Endothelial cell of umbilical vein (primary cell): Measurements from ENCODE around the gene PRKG1. TPM values are rescaled to one million over a fixed set of nuclear protein-coding genes. Genes with fewer than 3 reads are reported as not detected.

Source experiments
- BruUV-seq: library from RNA; stranded (reverse); fragments of 400-500 nt; replicated peaks from 2 replicates; lab custom pipeline; 2021; lab: Mats Ljungman, UMichigan
- CTCF ChIA-PET: fragments of 300-600, 350-600 bp; sonication (Branson Sonifier 250); formaldehyde crosslinking; loops from one replicate; lab custom pipeline; 2021; ENCODE audit warnings: antibody characterized with exemption, inconsistent platforms; lab: Charles Lee
- POLR2A ChIA-PET: fragments of 300-600, 350-600 bp; sonication (Branson Sonifier 250); formaldehyde crosslinking; loops from one replicate; lab custom pipeline; 2021; ENCODE audit warnings: antibody characterized with exemption, inconsistent platforms; lab: Charles Lee
- DNase-seq: peaks from one replicate; pipeline ENCODE4 v3.0.0-alpha.2; 2011; ENCODE audit warnings: low read depth, low spot score
- FAIRE-seq: peaks from 2 replicates; lab custom pipeline; 2011; peaks lifted over from hg19 to GRCh38; lab: Jason Lieb, UNC
- H2AFZ ChIP-seq: 2 replicates; pipeline ENCODE4 v1.6.0; 2012; ENCODE audit warnings: low read depth, low read length, control low read depth, inconsistent platforms
- H3K27ac ChIP-seq: 2 replicates; pipeline ENCODE4 v1.5.1; 2011; ENCODE audit warnings: low read depth, mild to moderate bottlenecking, control low read depth, low read length, moderate library complexity; ENCODE audit not compliant: insufficient read depth
- H3K27me3 ChIP-seq, 2 experiments: 2 replicates each; pipeline versions ENCODE4 v1.6.0 to v1.6.1; 2011; ENCODE audit warnings: low read length in 2 of 2, mixed read lengths in 1 of 2; ENCODE audit not compliant: control insufficient read depth in 2 of 2, insufficient read depth in 2 of 2
- H3K36me3 ChIP-seq, 2 experiments: 2 replicates in 1 of 2; 3 replicates in 1 of 2; pipeline ENCODE4 v1.5.1; 2011; ENCODE audit warnings: low read length in 2 of 2, mild to moderate bottlenecking in 1 of 2, moderate library complexity in 1 of 2; ENCODE audit not compliant: control insufficient read depth in 2 of 2, insufficient read depth in 2 of 2; ENCODE audit errors: extremely low read depth in 1 of 2
- H3K4me1 ChIP-seq: 3 replicates; pipeline ENCODE4 v1.5.1; 2011; ENCODE audit warnings: mild to moderate bottlenecking, low read length; ENCODE audit not compliant: control insufficient read depth, insufficient read depth; ENCODE audit errors: extremely low read depth
- H3K4me2 ChIP-seq: 2 replicates; pipeline ENCODE4 v1.6.1; 2011; ENCODE audit warnings: low read length, control low read depth, mixed read lengths; ENCODE audit not compliant: insufficient read depth
- H3K4me3 ChIP-seq, 3 experiments: fragments of 200-600 bp in 1 of 3; sonication (generic), shearing (Covaris generic) in 1 of 3; replicated peaks in 1 of 3; 2 replicates each; pipeline ENCODE4 v1.5.1; 2011 to 2016; ENCODE audit warnings: control low read depth in 3 of 3, low read length in 3 of 3, mild to moderate bottlenecking in 2 of 3, inconsistent platforms in 1 of 3, low read depth in 1 of 3, moderate library complexity in 1 of 3; ENCODE audit not compliant: insufficient read depth in 1 of 3
- H3K79me2 ChIP-seq: 2 replicates; pipeline ENCODE4 v1.6.0; 2012; ENCODE audit warnings: low read length, inconsistent platforms; ENCODE audit not compliant: control insufficient read depth, insufficient read depth
- H3K9ac ChIP-seq: replicated peaks from 2 replicates; pipeline ENCODE3; 2011; ENCODE audit warnings: low read length, control low read depth; ENCODE audit not compliant: insufficient read depth; ENCODE audit errors: extremely low read depth
- H3K9me1 ChIP-seq: replicated peaks from 3 replicates; pipeline ENCODE4 v1.6.0; 2011; ENCODE audit warnings: mild to moderate bottlenecking, low read length; ENCODE audit not compliant: control insufficient read depth, insufficient read depth; ENCODE audit errors: extremely low read depth
- H3K9me3 ChIP-seq: replicated peaks from 2 replicates; pipeline ENCODE4 v1.5.1; 2012; ENCODE audit warnings: low read length, inconsistent platforms; ENCODE audit not compliant: control insufficient read depth, insufficient read depth
- H4K20me1 ChIP-seq: replicated peaks from 2 replicates; pipeline ENCODE3; 2011; ENCODE audit warnings: mild to moderate bottlenecking, low read length; ENCODE audit not compliant: control insufficient read depth, insufficient read depth; ENCODE audit errors: extremely low read depth
- EZH2 ChIP-seq: IDR thresholded peaks from 2 replicates; pipeline ENCODE4 v1.6.1; 2012; ENCODE audit warnings: borderline replicate concordance, low read depth, mild to moderate bottlenecking, moderate library complexity, low read length, inconsistent platforms; ENCODE audit not compliant: severe bottlenecking
- FOS ChIP-seq: IDR thresholded peaks from 2 replicates; pipeline ENCODE4 v1.6.1; 2011; ENCODE audit warnings: mild to moderate bottlenecking, low read length, moderate library complexity, borderline replicate concordance; ENCODE audit not compliant: insufficient read depth
- GATA2 ChIP-seq: IDR thresholded peaks from 2 replicates; pipeline ENCODE4 v1.7.0; 2011; ENCODE audit warnings: low read depth, mild to moderate bottlenecking, moderate library complexity, mixed read lengths, low read length; ENCODE audit not compliant: insufficient read length, insufficient read depth
- JUN ChIP-seq: IDR thresholded peaks from 2 replicates; pipeline ENCODE4 v1.6.1; 2011; ENCODE audit warnings: borderline replicate concordance, low read depth; ENCODE audit not compliant: insufficient read length, insufficient read depth
- MAX ChIP-seq: IDR thresholded peaks from 2 replicates; pipeline ENCODE4 v1.6.1; 2011; ENCODE audit not compliant: insufficient read depth, insufficient read length
- MYC ChIP-seq: IDR thresholded peaks from one replicate; pipeline ENCODE4 v1.6.1; 2011; ENCODE audit warnings: mild to moderate bottlenecking, low read depth, low read length
- POLR2A ChIP-seq: IDR thresholded peaks from 2 replicates; pipeline ENCODE4 v1.6.1; 2012; ENCODE audit warnings: low read depth, mild to moderate bottlenecking, control low read depth, low read length
- POLR2AphosphoS5 ChIP-seq: IDR thresholded peaks from 2 replicates; pipeline ENCODE4 v1.6.1; 2012; ENCODE audit warnings: low read depth, mild to moderate bottlenecking, control low read depth, low read length, moderate library complexity; ENCODE audit not compliant: insufficient read depth
- dilution Hi-C: fragments of 300-500 bp; cut with MboI; formaldehyde crosslinking; loops from one replicate; pipeline ENCODE4 v1.15.0; 2019; ENCODE audit warnings: low sequenced_read_pairs; ENCODE audit not compliant: extremely low pct_ligation_motif_present
- intact Hi-C: fragments of 100-400 bp; cut with micrococcal nuclease; formaldehyde crosslinking; loops from one replicate; pipeline ENCODE4 v1.10.0; 2022
- polyA plus RNA-seq, 4 experiments: library from polyadenylated mRNA; depleted of rRNA in 3 of 4; stranded (reverse) in 3 of 4; unstranded in 1 of 4; fragments of >200 nt; gene quantifications; 2 replicates each; pipeline versions ENCODE4 v1.2.1 to v1.2.3, GENCODE V29; 2011 to 2012; ENCODE audit warnings: missing spikeins in 1 of 4
- total RNA-seq: library from RNA; stranded (reverse); gene quantifications from 2 replicates; pipeline ENCODE4 v1.2.3, GENCODE V29; 2021
- TF ChIP-seq, protein P1 (sequence below), 2 donors: IDR thresholded peaks; 1 replicate in 1 of 2; 2 replicates in 1 of 2; pipeline ENCODE4 v1.5.1; 2011; ENCODE audit warnings: low read length in 2 of 2, mild to moderate bottlenecking in 2 of 2, moderate library complexity in 2 of 2, control low read depth in 1 of 2, inconsistent platforms in 1 of 2, low read depth in 1 of 2; ENCODE audit not compliant: insufficient read depth in 1 of 2; ENCODE audit errors: extremely low read depth in 1 of 2

Gene PRKG1
- total and polyA plus RNA-seq, 2 donors (not counting 3 experiments of a cell fraction or from before 2014, with no cell fraction given) = 0.01 to 0.18 TPM

DNA sequence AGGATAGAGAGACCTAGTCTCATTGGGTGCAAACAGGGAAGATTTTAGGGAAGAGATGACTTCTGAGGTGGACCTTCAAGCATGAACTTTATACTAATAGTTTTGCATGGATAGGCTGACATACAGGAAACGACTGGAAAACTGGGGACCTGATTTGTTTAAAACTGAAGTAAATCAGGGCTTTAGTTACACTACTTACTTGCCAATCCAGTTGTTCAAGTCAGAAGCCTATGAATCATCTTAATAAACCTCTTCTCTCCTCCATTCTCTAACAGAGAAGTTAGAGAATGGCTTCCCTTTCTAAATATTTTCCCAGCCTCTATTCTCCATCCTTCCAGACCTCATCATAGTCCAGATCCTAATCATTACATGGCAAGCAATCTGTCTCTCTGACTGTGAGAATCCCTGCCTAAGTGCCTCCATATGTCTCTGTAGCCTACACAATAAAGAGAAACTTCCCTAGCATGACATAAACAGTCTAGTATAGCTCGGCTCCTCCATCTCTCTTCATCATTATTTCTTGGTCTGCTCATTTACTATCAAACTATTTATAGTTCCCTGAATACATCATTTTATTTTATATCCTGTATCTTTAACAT is 55.8 kb downstream of the PRKG1 start:
- H3K4me1 ChIP-seq = no peaks in the 10 kb centered on the region
- DNase-seq (no peak), FAIRE-seq (no peak)
- H2AFZ ChIP-seq = no peak overlapping the region
- CTCF ChIA-PET = interaction anchor here (0.7 to 0.9 kb wide), 2 partner anchors 9 to 12 kb away, joined by 3 read pairs; no protein-coding TSS in a partner anchor
- no TSS peak for BruUV-seq
- H3K9ac ChIP-seq = no peak overlapping the region
- H3K9me1 ChIP-seq = no peaks in the 10 kb centered on the region
- no peak for TF ChIP-seq POLR2AphosphoS5
- no peak for TF ChIP-seq EZH2
- TF ChIP-seq JUN = no peak
- TF ChIP-seq GATA2 = no peak
- H3K36me3 ChIP-seq = no peaks in the 10 kb centered on the region
- H3K4me2 ChIP-seq = no peak overlapping the region
- POLR2A ChIA-PET = no interaction called here
- H3K4me3 ChIP-seq = no peak overlapping the region
- H3K27me3 ChIP-seq = no peaks in the 10 kb centered on the region
- no peaks in the 10 kb centered on the region for H4K20me1 ChIP-seq
- intact Hi-C loops = no loop called here
- no peaks in the 10 kb centered on the region for H3K79me2 ChIP-seq
- H3K9me3 ChIP-seq = no peaks in the 10 kb centered on the region
- dilution Hi-C loops = no loop called here
- no peak overlapping the region for H3K27ac ChIP-seq

DNA sequence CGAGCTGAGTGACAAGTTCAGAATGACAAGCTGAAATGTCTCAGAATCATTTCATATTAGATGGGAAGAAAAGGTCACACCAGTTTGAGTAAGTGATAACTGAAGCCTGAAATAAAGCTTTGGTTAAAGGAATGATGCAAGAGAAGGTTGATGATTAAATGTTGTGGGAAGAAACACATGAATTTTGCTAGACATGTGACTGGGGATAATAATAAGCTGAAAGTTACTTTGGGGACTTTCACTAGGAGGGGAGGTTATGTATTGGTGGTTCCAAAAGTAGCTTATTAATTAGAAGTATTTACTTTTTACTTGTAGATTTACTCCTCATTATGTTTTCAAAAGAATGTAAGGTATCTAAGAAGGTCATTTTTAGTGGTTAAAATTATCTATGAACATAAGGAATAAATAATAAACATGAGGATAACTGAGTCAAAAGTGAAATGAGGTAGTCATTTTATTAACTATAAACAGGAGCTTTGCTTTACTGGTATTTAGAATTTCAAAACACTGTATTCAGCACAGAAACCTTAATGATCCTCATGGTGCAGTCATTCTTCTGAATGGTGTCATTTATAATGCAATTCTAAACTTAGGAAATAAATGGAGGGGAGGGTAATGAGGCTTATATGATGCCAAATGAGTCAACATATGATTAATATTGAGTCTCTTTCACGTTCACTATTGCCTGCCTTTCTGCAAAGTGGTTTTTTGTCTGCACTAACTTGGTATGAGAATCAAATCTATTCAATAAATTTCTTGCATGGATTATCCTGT is 63.7 kb downstream of the PRKG1 start:
- Histone ChIP-seq H3K27me3 (no peaks in the 10 kb centered on the region), H3K4me3 (no peak overlapping the region), H3K79me2 (no peaks in the 10 kb centered on the region), H2AFZ (no peak overlapping the region), H3K27ac (no peak overlapping the region), H3K36me3 (no peaks in the 10 kb centered on the region), H4K20me1 (no peaks in the 10 kb centered on the region), H3K9me1 (no peaks in the 10 kb centered on the region), H3K4me1 (no peaks in the 10 kb centered on the region), H3K4me2 (no peak overlapping the region), H3K9me3 (no peaks in the 10 kb centered on the region), H3K9ac (no peak overlapping the region)
- FAIRE-seq (no peak), DNase-seq (no peak)
- ChIA-PET CTCF (no interaction called here), POLR2A (no interaction called here)
- TF ChIP-seq FOS (no peak), MAX (no peak), POLR2A (no peak), POLR2AphosphoS5 (no peak), EZH2 (no peak), GATA2 (no peak), JUN (no peak), MYC (no peak)
- TF ChIP-seq, protein P1, sequence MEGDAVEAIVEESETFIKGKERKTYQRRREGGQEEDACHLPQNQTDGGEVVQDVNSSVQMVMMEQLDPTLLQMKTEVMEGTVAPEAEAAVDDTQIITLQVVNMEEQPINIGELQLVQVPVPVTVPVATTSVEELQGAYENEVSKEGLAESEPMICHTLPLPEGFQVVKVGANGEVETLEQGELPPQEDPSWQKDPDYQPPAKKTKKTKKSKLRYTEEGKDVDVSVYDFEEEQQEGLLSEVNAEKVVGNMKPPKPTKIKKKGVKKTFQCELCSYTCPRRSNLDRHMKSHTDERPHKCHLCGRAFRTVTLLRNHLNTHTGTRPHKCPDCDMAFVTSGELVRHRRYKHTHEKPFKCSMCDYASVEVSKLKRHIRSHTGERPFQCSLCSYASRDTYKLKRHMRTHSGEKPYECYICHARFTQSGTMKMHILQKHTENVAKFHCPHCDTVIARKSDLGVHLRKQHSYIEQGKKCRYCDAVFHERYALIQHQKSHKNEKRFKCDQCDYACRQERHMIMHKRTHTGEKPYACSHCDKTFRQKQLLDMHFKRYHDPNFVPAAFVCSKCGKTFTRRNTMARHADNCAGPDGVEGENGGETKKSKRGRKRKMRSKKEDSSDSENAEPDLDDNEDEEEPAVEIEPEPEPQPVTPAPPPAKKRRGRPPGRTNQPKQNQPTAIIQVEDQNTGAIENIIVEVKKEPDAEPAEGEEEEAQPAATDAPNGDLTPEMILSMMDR (IDR thresholded peaks at IDR 0.05; ENCODE audit: extremely low read depth in 1 of 2, insufficient read depth in 1 of 2, low read depth in 1 of 2, low read length in 2 of 2) = no peak
- intact Hi-C loops = no loop called here
- dilution Hi-C loops = no loop called here
- BruUV-seq = no TSS peak
